Activated CD4-positive, alpha-beta T cell treated with anti-CD3 and anti-CD28 coated beads for 1 hour (primary cell): ENCODE measurements around the gene ASCC2.
"Not testable (repeated sequence)": the region's sequence is repeated elsewhere in the genome, so short reads cannot be mapped to it uniquely, and the experiment has no call there.

Source experiments
- DNase-seq: peaks from one replicate; pipeline ENCODE4 v3.0.0-alpha.2; 2020

Gene ASCC2

DNA sequence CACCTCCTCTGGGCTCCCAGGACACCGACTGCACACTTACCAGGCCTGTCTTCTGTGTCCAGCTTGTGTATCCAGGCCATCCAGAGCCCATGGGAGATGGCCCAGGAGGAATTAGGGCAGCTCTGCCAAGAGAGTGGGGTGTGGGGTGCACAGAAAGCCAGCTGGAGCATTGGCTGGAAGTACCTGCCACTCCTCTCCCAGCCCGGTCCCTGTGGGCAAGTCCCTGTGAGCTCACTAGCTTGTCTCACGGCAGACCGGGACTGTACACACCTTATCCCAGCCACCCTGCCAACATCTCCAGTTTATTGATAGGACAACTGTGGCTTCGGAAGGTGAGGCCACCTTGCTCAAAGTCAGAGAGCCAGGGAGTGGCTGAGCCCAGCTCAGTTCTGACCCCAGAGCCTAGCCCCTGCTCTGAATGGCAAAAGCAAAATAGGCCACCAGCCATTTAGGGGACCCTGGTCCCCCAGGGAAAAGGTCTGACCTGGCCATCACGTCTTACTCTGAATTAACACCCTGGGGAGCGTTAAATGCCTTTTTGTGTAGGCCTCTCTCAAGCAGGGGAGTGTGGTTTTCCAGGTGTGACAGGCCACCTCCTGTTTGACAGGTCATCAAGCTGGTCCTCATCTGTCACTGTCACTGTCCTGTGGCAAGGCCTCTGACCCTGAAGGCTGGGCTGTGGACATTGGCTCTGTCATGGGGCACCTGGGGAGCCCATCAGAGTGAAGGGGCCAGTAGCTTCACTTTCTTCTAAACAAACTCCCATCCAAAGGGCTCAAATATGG, 55.8 kb downstream of the ASCC2 start:
- no peak for DNase-seq

- DNase-seq = no peak
Measured at GRCh38 chr22:29780748-29781676, 57.1 kb downstream of the ASCC2 start.

DNA sequence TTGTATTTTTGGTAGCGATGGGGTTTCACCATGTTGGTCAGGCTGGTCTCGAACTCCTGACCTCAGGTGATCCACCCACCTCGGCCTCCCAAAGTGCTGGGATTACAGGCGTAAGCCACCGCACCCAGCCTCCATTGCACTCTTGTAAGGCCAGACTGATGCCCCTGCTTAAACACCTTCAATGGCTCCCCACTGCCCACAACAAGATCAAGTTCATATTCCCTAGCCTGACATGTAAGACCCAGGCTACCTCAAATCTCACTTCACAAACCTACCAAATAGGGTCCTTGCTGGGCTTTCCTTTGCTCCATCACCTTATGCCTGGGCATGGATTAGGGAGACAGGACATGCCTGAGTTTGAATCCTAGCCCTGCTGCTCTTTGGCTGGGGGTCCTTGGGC, 57.9 kb downstream of the ASCC2 start:
- DNase-seq = no peak

- no peak for DNase-seq
Measured at GRCh38 chr22:29773233-29773632, 64.8 kb downstream of the ASCC2 start.

- DNase-seq = no peak
Measured at GRCh38 chr22:29772170-29772641, 65.9 kb downstream of the ASCC2 start.

- no peak for DNase-seq
Measured at GRCh38 chr22:29769723-29770321, 68.3 kb downstream of the ASCC2 start.

- no peak for DNase-seq
Measured at GRCh38 chr22:29768052-29768693, 69.9 kb downstream of the ASCC2 start.

- peak; percentile 88 for DNase-seq
Measured at GRCh38 chr22:29767171-29768051, 70.7 kb downstream of the ASCC2 start, which contains the start of gene UQCR10. TSS of gene UQCR10 (plus strand) at chr22:29767369. CDS start at chr22:29767399, 30 bp downstream.

GRCh38 chr22:29766632-29767170, 71.4 kb downstream of the ASCC2 start, which contains the start of gene ZMAT5:
TSS of gene ZMAT5 (minus strand) at chr22:29767007. CDS start at chr22:29748544, 18,463 bp downstream.
- DNase-seq = peak; percentile 83

DNA sequence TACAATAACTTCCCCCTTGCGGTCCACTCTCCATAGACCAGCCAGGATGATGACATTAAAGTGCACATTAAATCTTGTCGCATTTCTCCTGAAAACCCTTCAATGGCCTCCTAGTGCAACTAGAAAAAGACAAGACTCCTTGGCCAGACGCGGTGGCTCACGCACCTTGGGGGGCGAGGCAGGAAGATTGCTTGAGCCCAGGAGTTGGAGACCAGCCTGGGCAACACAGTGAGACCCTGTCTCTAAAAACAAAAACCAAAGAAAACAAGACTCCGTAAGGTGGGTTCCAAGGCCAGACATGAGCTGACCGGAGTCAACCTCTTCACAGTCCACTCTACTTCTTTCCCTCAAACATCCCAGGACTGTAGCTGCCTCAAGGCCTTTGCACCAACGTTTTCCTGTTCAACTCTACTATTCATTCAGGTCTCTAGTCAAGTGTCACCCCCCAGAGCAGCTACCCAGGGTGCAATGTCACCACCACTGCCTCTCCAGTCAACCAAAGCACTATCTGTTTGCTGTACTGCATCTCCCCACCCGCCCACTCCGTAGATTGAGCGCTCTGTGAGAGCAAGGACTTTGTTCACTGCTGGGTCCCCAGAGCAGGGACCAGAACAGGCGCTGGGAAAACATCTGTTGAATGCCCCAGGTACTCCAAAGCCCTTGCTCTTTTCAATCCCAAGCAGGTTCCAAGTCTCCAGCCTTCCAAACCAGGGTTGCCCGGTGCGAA, 72.0 kb downstream of the ASCC2 start:
- no peak for DNase-seq

- DNase-seq = no peak
Measured at GRCh38 chr22:29762263-29762662, 75.8 kb downstream of the ASCC2 start.

- DNase-seq = no peak
Measured at GRCh38 chr22:29758959-29759358, 79.1 kb downstream of the ASCC2 start.

GRCh38 chr22:29758068-29758622, 79.9 kb downstream of the ASCC2 start:
- DNase-seq = no peak

- DNase-seq = no peak
Measured at GRCh38 chr22:29757096-29757495, 81.0 kb downstream of the ASCC2 start.

GRCh38 chr22:29756341-29756740, 81.7 kb downstream of the ASCC2 start:
- DNase-seq = no peak

DNA sequence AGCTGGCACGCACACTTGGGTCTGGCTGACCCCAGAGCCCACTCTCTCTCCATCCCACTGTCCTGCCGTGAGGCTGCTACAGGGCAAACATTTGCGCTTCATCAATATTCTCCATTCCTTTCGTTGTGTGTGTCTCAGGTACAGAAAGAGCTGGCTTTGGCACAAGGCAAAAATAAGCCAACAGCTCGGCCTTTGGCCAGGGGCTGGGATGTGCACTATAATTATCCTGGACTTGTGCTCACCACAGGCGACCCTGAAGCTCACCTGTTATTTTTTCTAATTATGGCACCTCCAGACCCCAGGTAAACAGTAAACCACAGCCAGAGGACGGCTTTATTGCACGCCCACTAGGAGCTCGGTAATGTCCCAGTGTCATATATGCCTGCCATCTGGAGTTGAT, 82.2 kb downstream of the ASCC2 start:
- no peak for DNase-seq

DNA sequence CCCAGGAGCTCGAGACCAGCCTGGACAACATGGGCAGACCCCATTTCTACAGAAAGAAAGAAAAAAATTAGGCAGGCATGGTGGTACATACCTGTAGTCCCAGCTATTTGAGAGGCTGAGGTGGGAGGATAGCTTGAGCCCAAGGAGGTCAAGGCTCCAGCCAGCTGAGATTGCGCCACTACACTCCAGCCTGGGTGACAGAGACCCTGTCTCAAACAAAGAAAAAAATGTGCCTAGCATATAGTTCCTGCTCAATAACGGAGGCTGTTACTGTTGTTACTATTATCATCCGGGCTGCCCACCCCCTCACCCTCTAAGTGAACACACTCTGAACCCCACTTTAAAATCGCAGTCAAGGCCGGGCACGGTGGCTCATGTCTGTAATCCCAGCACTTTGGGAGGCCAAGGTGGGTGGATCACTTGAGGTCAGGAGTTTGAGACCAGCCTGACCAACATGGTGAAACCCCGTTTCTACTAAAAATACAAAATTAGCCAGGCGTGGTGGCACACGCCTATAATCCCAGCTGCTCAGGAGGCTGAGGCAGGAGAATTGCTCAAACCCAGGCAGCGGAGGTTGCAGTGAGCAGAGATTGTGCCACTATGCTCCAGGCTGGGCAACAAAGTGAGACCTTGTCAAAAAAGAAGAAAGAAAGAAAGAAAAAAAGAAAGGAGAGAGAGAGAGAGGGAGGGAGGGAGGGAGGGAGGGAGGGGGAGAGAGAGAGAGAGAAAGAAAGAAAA, 83.2 kb downstream of the ASCC2 start:
- DNase-seq = not testable (repeated sequence)

GRCh38 chr22:29753808-29754657, 84.0 kb downstream of the ASCC2 start:
- DNase-seq = no peak
